Stimulated activated CD8-positive, alpha-beta memory T cell treated with anti-CD3 and anti-CD28 coated beads, Interleukin-7, amount 100 ng/mL, for 4 hours (primary cell): Measurements from ENCODE around the gene GBP2.
A peak's percentile ranks its signal among the peaks of the same experiment; 100 is the strongest.
"Not testable (repeated sequence)": the region's sequence is repeated elsewhere in the genome, so short reads cannot be mapped to it uniquely, and the experiment has no call there.

Source experiments
- DNase-seq, 2 donors: peaks; one replicate each; pipeline ENCODE4 v3.0.0-alpha.2; 2020; ENCODE audit warnings: low read depth in 2 of 2

The GBP2 gene

DNA sequence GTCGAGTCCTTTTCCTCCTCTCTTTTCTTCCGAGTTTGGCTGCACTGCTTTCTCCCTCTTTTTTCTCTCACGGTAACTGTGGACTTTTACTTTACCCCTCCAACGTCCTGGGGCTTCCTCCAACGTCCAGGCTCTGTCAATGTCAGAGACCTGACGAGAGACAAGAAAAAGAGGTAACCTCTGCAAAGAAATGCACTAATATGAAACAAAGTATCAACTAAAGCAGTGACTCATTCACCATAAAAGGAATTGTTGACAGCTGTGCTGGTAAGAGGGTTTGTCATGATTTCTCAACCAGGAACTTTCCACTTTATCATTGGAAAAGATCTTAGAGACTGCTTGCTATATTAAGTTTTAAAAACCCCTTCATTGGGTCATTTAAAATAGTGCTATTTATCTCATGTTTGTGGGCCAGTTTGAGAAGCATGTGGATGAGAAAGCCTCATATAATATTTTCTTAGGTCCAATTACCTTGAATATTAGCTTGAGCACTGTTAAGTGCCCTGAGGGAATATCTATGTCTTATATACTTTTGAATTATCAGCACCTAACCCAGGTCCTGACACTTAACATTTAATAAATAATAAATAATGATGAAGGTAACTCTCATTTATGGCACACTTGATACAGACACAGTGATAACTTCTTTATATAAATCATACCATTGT is at the start of gene GBP2:
GBP2 (minus strand) TSS at position 202 of the 668 bp plus-strand sequence. CDS start 4,148 bp downstream, outside the sequence.
- DNase-seq = peak in 1 of 2 donors; percentile 6

DNA sequence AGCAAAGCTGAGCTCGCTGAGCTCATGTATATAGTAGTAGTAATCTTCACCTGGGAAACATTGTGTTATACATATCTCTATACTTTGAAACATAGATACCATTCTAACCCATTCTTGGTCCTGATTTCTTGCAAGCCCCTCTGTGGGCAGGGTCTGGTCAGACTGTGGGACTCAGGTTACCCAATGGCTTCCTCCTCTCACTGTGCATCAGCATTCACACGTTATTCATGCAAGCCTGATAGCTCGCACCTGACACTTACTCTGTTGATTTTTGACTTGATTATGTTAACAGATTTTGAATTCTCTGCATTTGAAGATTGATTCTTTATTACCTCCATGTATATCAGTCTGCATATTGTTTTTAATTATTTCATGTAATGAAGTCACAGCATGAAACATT is 48.6 kb upstream of the GBP2 start:
- DNase-seq = no peak

- DNase-seq = no peak
These were observed 46.7 kb upstream of the GBP2 start for GRCh38 chr1:89172468-89173143.

DNA sequence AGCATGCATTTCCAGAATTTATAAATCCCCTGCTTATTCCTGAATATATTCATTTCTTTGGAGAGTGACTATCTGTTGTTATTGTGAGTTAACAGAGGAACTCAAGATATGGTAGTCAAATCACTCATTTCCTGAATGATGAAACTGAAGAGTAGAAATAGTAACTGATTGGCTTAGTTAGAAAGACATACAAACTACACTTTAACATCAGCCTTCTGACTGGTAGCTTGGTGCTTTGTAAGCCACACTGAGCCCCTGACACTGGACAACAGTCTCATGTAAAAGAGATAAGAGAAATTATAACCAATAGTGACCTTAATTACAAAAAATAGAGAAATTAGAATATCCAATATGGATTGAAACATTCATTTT is 45.1 kb upstream of the GBP2 start:
- no peak for DNase-seq

DNA sequence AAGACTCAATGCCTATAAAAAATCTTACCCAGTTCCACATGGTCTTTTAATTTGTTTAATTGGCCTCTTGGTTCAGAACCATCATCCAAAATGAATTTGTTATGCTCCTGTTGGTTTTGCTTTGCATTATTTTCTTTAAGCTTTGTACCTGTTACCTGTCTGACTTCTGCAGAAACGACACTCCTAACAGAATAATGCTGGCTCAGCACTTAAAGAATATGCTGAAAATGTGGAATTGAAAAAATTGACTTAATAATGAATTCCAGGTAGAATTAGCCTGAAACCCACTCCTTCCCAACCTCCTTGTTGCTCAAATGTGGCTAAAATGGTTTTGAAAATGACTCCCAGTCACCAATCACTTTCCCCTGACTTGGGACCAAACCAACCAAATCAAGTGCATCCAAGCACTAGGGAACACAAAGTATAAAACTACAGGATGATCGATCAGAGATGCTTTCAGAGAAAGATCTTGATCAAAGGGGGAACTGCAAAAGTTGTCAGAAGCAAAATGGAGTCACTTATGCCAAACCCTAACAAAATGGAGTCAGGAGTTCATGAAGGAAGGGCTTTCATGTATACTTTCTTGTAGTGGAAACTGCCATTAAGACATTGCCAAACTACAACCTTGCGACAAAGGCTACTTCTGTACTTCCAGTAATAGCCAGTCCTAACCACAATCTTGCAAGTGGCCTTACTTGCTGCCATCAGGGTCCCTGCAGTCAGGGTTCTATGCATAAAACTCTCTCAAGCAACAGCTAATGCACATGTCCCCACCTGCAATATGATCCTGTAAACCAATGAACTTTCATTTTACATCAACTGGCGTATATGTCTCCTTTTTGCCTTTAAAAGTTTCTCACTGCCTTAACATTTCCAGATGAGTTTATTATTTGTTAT is 44.5 kb upstream of the GBP2 start:
- DNase-seq = no peak

DNA sequence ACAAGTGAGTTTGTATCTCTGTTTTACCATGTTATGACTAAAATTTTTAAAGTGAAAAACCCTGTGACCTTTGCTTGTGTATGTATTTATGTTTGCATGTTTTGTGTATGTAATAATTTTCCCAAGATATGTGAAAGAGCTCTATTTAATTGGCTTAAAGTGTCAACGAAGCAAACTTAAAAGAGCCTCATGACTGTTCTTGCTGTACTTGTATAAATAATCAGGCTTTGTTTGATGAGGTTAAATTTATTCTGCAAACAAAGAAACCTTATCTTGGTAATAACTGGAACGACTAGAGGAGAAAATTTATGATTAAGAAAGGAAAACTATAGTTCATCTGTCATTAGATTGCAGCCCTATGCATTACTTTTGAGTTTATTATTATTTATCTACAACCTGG is 43.3 kb upstream of the GBP2 start:
- DNase-seq = no peak

GRCh38 chr1:89167590-89168230 is 41.8 kb upstream of the GBP2 start:
- no peak for DNase-seq

GRCh38 chr1:89166705-89167104 is 40.8 kb upstream of the GBP2 start:
- no peak for DNase-seq

DNA sequence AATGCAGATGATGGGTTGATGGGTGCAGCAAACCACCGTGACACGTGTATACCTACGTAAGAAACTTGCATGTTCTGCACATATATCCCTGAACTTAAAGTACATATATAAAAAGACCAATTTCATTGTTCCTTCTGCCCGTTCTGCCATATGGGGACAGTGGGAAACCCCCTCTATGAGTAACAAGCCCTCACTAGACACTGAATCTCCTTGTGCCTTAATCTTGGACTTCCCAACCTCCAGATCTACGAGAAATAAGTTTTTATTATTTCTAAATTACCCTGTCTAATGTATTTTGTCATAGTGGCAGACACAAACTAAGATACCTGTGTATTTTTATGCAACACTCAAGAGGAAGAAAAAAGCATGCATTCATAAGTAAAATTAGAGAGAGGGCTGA is 39.9 kb upstream of the GBP2 start:
- DNase-seq = no peak

GRCh38 chr1:89151047-89151446 is 25.1 kb upstream of the GBP2 start:
- no peak for DNase-seq

GRCh38 chr1:89149976-89150375 is 24.1 kb upstream of the GBP2 start:
- DNase-seq = no peak

DNA sequence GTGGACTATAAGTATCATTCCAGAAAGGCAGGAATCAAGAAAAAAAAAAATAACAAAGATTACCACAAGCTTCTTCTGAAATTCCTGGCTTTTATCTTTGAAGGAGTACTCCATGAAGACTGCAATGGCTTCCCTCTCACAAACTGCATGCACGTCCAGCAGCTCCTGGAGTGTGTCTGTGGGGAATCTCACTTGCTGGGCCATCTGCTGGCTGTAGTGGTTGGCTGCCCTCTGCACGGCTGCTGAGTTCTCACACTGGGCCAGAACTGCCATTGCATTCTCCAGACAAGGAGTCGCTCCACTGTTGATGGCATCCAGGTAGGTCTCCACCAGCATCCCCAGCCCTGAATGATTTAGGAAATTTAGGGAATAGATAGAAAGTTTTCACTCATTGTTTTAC is 23.3 kb upstream of the GBP2 start:
- DNase-seq = no peak

DNA sequence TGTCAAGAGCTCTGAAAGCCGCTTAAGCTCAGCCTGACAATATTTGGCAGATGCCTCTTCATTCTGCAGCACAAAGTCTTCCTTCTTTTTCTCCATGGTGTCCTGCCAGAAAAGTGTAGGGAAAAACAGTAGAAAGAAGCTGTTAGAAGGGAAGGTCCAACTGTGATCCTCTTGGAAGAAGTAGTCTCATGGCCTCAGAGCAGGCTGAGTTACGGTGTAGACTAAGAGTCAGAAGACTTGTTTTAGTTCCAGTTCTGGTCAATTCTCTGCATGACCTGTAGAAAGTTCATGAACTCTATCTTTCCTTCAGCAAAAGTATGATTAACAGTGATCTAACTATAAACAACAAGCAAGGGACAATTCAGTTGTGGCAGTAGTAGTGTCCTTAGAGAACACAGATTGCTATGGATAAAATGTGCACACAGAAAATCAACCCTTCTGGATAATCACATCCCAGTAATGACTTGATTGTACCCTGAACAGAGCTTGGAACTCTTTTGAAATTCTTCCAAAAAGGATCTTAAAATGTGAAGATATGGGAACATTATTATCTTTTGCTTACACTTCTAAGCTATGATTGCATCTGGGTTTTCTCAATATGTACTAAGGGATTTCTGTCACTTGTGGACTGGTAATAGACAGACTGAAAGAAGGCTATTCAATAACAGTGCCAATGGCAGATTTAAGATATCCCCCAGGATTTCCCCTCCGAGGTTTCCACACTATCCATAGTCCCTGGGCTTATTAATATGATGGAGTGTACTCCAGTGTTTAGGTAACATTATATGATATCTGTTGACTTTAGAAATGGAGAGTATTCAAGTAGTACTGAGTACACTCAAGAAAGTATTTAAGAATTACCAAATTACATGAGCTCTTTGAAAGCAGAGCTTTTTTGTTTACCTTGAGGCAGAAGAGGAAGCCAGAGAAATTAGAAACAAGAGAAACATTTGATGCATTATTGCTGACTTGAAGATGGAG is 22.1 kb upstream of the GBP2 start:
- no peak for DNase-seq

DNA sequence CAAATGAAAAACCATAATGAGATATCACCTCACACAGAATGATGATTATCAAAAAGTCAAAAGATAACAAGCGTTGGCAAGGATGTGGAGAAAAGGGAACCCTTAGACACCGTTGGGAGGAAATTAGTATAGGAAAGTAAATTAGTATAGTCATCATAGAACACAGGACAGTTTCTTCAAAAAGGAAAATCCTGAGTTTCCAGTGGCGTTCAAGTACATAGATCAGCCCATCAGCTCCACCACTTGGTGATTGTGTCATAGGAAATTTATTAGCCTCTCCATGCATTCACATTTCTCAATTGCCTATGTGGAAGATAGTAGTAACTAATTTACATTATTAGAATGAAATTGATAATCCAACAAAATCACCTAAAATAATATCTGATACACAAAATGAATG is 20.8 kb upstream of the GBP2 start:
- DNase-seq = no peak

DNA sequence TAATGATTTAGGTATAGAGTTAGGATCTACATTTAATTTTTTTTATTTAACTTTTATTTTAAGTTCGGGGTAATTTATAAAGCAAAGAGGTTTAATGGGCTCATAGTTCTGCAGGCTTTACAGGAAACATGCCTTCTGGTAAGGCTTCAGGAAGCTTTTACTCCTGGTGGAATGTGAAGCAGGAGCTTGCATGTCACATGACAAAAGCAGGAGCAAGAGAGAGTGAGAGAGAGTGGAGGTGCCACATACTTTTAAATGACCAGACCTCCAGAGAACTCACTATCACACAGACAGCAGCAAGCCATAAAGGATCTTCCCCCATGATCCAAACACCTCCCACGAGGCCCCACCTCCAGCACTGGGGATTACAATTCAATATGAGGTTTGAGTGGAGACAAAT is 17.6 kb upstream of the GBP2 start:
- no peak for DNase-seq

DNA sequence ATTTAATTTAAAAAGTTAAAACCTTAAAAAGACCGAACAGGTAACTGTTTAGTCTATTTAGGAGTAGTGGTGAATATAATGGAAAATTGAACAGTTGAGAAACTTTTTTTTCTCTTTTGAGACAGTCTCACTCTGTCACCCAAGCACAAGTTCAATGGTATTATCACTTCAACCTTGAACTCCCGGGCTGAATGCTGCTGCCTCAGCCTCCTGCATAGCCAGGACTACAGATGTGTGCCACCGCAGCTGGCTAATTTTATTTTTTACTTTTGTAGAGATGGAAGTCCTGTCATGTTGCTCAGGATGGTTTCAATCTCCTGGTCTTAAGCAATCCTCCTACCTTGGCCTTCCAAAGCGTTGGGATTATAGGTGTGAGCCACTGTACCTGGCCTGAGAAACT is 16.2 kb upstream of the GBP2 start:
- no peak for DNase-seq

DNA sequence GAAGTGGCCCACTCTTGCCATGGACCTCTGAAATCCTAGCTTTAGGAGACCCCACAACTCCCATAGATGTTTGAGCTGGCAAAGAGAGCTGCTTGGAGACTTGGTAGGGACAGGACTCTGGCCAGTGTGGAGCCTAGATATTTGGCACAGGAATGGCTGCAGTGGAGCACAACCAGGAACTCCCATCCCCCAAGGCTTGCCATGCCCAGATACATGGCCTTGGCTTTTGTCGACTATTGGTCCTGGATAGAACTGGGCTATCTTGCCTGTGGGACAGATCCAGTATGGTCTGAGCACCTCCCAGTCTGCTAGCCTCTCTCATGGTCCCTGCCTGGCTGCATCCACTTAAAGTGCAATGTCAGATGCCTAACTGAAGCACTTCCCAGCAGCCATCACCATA is 7.8 kb upstream of the GBP2 start:
- DNase-seq = no peak

- DNase-seq = no peak
These were observed 4.8 kb upstream of the GBP2 start for GRCh38 chr1:89130716-89131115.

DNA sequence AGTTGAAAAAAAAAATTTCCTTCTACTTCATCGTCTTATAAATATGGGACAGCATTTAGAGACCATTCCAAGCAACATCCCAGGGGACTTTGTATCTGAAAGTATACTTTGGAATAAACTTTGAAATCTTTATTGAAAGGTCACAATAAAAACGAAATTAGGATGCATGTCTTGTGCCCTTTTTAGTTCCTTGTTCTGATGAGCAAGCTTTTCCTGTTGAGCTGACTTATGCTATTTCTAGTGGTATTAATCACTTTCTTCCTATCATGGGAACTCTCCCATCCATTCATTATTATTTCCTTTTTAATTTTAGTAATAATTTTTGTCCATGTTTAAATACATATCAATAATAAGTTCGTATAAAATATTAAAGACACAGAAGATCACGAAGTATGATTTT is 4.0 kb upstream of the GBP2 start:
- no peak for DNase-seq

DNA sequence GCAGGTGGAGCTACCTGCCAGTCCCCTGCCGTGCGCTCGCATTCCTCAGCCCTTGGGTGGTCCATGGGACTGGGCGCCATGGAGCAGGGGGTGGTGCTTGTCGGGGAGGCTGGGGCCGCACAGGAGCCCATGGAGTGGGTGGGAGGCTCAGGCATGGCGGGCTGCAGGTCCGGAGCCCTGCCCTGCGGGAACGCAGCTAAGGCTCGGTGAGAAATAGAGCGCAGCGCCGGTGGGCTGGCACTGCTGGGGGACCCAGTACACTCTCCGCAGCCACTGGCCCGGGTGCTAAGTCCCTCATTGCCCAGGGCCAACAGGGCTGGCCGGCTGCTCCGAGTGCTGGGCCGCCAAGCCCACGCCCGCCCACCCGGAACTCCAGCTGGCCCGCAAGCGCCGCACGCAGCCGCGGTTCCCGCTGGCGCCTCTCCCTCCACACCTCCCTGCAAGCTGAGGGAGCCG is 2.1 kb upstream of the GBP2 start:
- DNase-seq = not testable (repeated sequence)
